GM18870 (cell line): ENCODE data around the gene GABRG3.

Experiments
- ATAC-seq: cut with Tn5 transposase; IDR thresholded peaks from one replicate; pipeline ENCODE4 v1.9.1; 2021; ENCODE audit warnings: moderate library complexity; ENCODE audit not compliant: unreplicated experiment

Gene GABRG3

DNA sequence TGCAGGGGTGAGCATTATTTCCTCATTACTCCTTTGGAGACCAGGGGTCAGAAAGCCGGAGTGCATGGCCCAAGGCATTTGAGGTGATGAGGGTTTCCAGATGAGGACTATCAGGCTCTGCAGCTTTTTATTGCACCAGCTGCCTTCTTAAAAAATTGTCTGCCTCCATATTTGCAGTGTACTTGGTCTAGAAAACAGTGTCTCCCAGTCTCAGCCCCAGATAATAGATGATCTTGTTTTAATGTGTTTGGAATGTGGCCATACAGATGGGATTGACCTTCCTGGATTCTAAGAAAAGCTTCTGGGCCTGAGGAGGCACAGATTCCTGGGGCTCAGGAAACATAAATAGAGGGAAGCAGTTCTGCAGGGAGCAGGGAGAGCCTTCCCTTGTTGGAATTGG is 123.3 kb downstream of the GABRG3 start:
- no peak for ATAC-seq

- ATAC-seq, result no peak
Measured at GRCh38 chr15:27095886-27096624, 125.1 kb downstream of the GABRG3 start.

- ATAC-seq, result no peak
Measured at GRCh38 chr15:27097506-27097905, 126.5 kb downstream of the GABRG3 start.

DNA sequence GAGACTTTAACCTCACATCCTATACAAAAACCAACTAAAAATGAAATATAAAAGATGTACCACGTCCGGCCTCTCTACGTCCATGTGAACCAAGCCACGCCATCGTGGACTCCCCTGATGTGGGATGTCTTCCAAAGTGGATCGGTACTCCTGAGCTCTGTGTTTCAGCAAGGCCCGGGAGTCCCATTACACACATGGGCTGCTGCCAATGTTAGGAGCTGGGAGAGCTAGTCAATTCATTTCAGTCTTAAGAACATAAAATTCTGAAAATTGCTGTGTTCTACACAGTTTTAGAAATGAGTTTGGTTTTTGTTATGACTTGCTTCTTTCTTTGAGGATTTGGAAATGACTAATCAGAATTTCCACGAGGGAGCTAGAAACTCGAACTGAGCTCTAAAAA is 131.0 kb downstream of the GABRG3 start:
- no peak for ATAC-seq

DNA sequence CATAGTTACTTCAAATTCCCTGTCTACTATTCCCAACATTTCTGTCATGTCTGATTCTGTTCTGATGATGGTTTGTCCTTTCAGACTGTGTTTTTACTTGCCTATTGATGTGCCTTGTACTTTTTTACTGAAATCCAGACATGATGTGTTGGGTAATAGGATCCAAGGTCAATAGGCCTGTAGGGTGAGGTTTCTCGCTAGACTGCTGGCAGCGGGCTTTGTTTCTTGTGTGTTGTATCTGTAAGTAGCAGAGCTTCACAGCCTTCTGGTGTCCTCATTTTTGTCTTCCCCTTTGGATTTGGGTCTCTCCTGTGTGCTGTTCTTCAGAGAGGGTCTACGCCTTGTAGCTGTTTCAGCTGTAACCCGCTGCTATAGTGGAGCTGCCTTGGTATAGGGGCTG is 140.3 kb downstream of the GABRG3 start:
- ATAC-seq, result no peak

DNA sequence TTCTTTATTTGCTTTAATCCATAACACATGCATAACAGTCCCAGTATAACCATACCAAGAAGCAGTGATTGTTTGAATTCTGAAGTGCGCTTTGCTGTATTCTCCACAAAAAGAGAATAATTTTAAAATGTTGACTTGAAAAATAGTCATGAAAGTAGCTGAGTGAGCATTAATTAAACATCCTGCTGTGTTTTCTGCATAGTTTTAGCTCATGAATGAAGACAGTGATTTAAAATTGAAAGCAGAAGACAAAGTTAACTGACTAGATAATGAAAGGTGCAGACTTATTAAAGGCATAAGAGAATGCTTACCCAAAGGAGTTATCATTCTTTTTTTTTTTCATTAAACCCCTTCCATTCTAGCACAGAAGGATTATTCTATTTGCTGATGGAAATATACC is 143.5 kb downstream of the GABRG3 start:
- no peak for ATAC-seq

- no peak for ATAC-seq
Measured at GRCh38 chr15:27119695-27120266, 148.8 kb downstream of the GABRG3 start.

DNA sequence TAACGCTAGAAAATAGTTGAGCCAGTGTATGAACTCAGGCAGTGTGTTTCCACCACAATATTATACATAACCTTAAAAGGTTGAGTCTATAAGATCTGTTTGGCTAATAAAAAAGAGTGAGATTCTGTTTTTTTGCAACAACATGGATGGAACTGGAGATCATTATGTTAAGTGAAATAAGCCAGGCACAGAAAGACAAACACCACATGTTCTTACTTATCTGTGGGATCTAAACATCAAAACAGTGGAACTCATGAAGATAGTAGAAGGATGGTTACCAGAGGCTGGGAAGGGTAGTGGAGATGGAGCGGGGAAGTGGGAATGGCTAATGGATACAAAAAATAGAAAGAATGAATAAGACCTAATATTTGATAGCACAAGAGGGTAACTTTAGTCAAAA is 150.7 kb downstream of the GABRG3 start:
- no peak for ATAC-seq

- no peak for ATAC-seq
Measured at GRCh38 chr15:27123291-27123690, 152.3 kb downstream of the GABRG3 start.

- ATAC-seq, result no peak
Measured at GRCh38 chr15:27123808-27124207, 152.8 kb downstream of the GABRG3 start.

- no peak for ATAC-seq
Measured at GRCh38 chr15:27124287-27124871, 153.4 kb downstream of the GABRG3 start.

DNA sequence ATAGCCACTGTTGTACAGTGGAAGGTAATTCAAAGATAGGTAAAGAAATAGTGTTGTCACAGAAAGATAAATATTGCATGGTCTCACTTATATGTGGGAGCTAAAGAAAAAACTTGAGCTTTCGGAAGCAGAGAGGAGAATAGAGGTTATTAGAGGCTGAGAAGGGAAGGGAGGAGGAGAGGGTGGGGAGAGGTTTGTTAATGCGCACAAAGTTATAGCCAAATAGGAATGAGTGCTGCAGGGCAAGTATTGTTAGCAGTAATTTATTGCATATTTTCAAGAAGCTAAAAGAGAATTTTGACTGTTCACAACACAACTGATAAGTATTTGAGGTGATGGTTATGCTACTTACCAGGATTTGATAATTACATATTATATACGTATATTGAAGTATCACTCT is 154.2 kb downstream of the GABRG3 start:
- no peak for ATAC-seq

GRCh38 chr15:27126449-27126848 is 155.5 kb downstream of the GABRG3 start:
- no peak for ATAC-seq

DNA sequence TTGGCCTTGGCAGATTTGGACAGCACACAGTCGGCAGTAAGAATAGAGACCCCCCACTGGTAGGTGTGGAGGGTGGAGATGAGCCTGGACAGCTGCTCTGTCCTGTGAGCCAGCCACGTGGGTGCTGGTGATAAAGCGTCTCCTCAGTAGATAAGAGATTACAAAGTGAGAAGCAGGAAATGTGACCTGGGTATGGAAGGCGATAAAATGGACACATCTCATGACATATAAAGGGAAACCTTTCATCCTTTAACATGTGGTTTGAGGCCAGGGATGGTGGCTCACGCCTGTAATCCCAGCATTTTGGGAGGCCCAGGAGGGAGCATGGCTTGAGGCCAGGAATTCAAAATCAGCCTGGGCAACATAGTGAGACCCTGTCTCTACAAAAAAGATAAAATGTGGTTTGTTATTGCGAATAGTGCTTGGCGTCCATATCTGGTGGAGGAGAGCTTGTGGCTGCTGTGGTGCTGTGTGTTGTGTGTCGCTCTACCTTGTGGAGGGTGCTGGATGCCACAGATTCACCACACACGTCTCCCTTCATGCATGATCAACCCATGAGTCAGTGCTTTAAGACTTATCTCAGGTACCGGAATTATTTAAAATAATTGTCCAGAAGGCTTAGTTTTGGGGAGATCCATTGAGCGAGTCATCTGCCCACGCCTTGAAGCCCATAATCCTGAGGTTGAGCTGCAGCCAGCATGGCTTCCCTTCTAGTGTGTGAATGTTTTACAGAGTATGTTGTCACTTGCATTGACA is 157.0 kb downstream of the GABRG3 start:
- no peak for ATAC-seq

- no peak for ATAC-seq
Measured at GRCh38 chr15:27133249-27133648, 162.3 kb downstream of the GABRG3 start.

DNA sequence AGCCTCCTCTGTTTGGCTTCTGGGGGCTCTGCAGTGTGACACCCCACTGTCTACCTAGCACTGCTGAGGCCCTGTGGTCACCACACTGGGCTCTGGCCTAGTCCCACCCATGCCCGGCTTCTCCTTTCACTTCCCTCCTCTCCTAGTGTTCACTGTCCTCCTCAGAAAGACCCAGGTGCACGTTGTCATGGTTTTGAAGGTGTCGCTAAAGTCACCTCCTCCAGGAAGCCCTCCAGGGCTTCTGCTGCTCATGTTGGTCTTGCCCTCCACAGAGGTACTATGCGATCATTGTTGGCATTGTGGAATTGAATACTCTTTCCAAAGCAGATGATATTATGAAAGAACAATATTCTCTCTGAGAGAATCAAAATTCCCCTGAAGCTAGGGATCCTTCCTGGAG is 163.5 kb downstream of the GABRG3 start:
- ATAC-seq, result no peak

- ATAC-seq, result no peak
Measured at GRCh38 chr15:27135151-27135550, 164.2 kb downstream of the GABRG3 start.

DNA sequence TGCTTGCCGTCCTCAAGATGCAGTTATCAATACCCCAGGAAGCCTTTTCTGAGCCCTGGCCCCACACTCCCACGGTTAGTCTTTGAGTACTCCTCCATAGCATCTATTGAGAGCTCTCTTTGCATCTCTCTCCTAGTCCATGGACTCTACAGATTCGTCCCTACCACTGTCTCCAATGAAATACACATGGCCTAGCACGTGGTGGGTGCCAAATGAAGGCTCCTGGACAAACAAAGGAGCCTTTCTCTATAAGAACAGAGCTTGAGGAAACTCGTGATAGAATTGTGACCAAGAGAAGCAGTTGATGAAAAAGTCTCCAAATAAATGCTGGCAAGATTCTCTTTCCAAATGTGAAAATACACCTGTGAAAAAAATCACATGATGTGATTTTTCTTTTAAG is 166.1 kb downstream of the GABRG3 start:
- ATAC-seq, result no peak

DNA sequence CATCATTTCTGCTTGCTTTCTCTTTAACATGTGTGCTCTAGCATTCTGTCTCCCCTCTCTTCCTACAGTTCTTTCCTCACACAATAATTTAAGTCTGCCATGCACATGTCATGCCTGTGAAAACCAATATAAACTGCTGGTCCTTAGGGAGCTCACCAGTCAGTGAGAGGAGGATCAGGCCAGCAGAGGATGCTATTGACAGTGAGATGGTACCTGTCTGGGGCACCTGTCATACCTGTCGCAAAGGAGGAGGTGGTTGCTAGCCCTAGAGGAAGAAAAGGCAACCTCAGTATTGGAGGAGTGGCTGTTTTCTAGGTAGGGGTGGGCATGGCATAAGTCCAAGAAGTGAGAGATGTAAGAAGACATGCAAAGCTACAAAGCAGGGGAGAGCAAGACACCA is 194.6 kb downstream of the GABRG3 start:
- ATAC-seq, result no peak

GRCh38 chr15:27166917-27167316 is 195.9 kb downstream of the GABRG3 start:
- no peak for ATAC-seq

GRCh38 chr15:27167738-27168137 is 196.8 kb downstream of the GABRG3 start:
- no peak for ATAC-seq

DNA sequence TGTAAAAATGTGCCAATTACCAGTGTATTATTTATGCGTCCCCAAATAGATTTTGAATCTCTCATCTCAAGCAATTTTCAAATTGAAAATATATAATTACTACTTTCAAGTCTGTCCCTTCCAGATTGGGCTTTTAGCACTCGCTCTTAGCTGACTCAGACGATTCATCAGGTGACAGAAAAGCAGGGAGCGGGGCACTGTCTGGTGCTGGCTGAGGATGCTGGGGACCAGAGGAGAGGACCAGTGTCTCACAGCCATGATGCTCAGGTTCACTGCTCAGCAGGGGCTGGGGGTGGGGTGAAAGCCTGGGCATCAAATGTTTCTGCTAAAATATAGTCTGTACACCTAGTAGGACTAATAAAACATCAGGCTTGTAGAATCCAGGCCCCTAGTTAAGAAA is 199.9 kb downstream of the GABRG3 start:
- ATAC-seq, result no peak
